SKM-1 treated with dmso at 0.1 percent for 144 hours (cell line): ENCODE results near the gene SERPINE2.
"Not testable (repeated sequence)": the region's sequence is repeated elsewhere in the genome, so short reads cannot be mapped to it uniquely, and the experiment has no call there.

ENCODE experiments used
- DNase-seq: peaks from one replicate; lab custom pipeline; 2025; ENCODE audit not compliant: unreplicated experiment; lab: John Stamatoyannopoulos, UW

SERPINE2 gene

DNA sequence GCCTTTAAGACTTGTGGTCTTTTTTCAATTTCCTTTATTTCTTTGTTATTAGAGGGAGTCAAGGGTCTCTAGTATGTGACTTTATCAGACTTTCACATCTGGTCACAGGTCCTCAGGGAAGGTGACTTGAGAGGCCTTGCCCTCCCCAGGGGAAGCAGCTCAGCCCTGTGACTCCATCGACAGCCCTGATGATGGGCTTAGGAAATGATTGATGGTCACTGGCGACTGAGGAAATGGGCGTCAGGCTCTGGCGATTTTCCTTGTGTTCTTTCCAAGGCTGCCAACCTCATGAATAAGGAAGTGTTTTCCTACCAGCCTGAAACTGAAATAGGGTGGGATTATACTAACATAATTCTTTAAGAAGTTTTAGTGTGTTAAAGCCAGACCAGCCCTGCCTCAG is 21.1 kb downstream of the SERPINE2 start:
- no peak for DNase-seq

DNA sequence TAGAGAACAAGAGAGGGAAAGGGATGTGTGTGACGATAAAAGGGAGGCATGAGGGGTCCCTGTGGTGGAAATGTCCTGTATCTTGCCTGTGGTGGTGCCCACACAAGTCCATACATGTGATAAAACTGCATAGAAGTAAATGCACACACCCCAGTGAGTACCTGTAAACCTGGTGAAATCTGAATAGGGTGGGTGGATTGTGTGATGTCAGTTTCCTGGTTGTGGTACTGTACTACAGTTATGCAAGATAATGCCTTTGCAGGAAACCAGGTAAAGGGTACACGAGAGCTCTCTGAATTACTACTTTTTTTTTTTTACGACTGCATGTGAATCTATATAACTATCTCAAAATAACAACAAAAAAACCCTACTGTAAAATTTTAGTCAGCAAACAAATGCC is 22.1 kb downstream of the SERPINE2 start:
- DNase-seq = no peak

DNA sequence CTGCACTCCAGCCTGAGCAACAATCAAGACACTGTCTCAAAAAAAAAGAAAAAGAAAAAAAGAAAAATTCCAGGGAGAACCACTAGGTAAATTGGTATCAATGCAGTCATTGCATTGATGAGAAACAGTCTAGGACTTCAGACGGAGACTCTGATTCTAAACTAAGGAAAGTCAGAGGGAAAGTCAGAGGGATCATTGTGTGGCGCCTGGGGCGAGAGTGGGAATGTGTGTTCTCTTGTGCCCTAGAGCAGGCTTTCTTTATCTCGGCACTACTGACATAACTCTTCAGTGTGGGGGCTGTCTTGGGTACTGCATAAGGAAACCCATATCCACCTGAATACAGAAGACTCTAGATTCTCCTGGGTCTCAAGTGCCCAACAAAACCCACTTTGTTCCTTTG is 24.8 kb downstream of the SERPINE2 start:
- DNase-seq = no peak

DNA sequence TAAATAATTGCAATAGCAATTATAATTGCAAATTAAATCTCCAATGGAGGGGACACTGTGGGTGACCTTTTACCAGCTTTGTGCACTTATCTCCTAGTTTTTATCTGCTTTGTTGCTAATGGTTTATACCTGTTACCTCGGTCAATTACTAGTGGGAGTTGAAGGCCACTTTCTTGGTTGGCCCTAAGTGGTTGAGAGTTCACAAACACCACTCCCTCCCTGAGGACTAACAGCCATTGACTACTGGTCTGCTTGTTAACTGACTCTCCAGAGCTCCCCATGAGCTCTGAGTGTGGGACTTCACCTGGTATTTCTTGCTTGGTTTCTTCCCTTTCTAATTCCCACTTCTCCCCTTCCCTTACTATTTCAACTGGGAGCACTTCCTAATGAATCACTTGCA is 27.2 kb downstream of the SERPINE2 start:
- no peak for DNase-seq

DNA sequence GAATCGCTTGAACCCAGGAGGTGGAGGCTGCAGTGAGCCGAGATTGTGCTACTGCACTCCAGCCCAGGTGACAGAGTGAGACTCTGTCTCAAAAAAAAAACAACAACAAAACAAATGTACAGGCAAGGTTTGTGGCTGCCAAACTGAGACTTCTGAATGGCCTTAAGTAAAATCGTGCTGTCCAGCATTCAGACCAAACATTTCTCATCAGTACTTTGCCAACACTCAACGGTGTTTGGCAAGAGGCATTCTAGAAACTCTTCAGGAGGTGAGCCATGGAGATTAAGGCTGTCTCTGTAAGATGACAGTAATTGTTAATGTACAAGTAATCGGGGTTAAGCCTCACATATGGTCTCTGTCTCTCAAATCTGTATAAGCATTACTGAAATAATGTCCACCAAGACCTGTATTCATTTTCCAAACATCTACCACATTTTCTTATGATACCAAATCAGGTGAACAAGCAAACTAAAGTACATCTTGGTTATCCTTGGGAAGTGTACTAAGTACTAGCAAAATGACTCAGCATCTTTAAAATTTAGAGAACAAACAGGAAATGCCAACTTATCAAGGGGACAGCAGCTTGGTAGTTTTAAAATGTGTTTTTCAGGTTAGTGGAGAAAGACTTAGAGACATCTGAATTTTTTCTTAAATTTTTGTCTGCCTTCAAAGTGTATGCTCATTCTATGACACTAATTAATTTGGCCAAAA is 29.3 kb downstream of the SERPINE2 start:
- no peak for DNase-seq

DNA sequence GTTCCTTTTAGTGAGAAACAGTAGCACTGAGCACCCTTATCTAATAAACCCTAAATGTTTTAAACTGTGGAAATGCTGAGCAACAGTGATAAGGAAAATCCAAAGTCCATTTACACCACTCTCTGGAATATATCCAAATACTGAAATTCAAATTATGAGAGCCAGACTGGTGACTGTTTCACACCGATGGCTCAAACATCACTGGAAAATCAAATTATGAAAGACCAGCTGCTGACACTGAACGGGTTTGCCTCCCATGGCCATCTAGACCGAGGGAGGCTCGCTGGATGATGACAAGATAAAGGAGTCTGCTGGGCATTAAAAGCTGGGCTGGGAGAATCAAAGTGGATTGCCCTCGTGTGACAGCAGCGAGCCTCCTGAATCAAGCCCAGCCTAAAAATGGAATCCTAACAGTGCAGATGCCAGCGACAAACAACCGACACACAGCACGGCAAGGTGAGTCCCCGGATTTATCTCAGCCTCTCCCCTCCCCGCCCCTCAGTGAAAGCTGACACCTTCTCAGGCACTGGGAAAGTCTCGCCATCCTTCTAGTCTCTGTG is 30.3 kb downstream of the SERPINE2 start:
- no peak for DNase-seq

DNA sequence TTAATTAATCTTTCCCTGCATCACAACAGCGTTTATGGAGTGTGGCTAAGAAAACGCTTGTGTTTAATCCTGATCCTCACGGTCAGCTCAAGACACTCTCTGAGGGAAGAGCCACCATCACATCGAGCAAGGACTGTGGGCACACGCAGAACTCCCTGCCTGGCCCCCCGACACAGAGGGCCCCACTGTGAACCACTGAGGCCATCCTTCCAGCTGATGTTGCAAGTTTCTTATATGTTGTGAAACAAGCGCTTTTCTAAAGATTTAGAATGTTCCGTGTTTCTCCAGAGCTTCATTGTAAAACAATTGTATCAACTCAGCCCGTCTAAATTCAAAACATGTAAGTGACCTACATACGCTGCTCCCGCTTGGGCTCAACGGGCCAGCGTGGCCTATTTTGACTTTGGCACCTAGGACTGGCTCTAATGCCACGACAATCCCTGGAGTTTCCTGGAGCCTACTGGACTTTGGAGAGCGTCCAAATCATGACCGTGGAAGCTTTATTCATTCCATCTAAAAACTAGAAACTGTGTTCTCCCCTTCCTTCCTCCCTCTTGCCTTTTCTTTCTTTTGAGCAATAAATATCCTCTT is 34.9 kb downstream of the SERPINE2 start:
- DNase-seq = no peak

DNA sequence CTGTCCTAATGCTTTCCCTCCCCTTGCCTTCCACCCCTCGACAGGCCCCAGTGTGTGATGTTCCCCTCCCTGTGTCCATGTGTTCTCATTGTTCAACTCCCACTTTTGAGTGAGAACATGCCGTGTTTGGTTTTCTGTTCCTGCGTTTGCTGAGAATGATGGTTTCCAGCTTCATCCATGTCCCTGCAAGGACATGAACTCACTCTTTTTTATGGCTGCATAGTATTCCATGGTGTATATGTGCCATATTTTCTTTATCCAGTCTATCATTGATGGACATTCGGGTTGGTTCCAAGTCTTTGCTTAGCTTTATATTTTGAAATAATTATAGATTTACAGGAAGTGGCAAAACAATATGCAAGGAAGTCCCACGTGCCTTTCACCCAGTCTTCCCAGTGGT is 38.4 kb downstream of the SERPINE2 start:
- DNase-seq = not testable (repeated sequence)

DNA sequence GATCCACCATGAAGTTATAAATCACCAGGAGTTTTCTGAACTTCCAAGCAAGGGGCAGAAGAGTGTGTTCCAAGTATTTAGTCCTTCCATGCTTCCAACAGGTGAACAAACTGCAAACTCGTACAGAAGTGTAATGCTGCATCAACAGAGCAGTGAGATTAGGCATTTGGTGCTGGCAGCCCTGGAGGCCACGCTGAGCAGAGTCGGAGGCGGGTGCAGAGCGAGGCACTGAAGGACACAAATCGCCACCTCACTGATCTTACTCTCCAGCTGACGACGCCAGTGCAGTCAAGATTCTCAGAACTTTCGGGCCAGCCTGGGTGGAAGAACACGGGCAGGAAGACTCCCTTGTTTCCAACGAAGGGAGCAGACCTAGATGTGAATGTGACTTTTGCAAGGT is 39.2 kb downstream of the SERPINE2 start:
- no peak for DNase-seq

DNA sequence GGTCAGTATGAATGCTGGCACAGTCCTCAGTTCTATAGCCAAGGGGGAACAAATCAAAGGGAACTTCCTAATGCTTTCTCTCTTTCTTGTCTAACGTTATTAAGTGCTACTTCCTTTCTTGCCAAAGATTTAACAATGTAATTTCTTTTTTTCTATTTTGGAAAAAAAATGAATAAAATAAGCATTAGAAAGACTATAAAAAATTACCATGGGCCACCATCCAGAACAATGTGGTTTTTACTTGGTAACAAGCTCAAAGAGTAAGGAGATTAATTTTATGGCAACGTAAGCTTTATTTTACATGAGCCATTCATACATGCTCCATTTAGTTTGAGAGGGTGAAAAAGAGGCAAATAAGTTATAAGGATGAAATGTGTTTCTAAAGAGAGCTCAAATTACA is 40.1 kb downstream of the SERPINE2 start:
- no peak for DNase-seq

DNA sequence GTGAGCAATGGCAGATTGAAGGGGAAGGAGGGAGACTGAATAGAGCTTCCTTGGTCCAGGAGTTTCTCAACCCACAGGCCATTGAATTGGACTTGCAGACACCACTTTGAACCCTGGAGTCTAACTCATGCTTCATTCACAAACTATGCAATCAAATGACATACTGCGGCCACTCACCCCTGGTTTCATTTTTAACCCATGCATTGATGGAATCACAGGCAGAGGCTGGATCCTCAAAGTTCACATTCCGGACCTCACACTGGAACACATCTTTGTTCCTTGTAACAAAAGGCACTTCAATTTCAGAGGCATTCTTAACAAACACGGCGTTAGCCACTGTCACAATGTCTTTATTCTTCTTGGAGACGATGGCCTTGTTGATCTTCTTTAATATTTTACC is 41.1 kb downstream of the SERPINE2 start:
- no peak for DNase-seq

DNA sequence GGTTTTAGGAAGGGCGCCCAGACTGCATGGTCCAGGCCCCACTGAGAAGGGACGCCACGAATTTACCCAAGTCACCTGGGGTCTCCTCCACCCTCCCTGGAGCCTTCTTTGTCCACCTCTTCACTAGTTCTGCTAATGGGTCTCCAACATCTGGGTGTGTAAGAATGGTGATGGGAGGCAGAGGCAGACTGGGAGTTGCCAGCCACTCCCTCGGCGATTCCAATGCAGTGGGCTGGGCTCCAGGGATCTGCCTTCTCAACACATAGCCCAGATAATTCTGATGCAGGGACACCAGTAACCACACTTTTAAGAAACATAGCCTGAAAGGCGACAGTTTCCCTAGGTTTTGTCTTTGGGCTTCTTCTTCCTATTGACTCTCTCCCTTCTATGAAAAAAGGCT is 42.7 kb downstream of the SERPINE2 start:
- DNase-seq = no peak

DNA sequence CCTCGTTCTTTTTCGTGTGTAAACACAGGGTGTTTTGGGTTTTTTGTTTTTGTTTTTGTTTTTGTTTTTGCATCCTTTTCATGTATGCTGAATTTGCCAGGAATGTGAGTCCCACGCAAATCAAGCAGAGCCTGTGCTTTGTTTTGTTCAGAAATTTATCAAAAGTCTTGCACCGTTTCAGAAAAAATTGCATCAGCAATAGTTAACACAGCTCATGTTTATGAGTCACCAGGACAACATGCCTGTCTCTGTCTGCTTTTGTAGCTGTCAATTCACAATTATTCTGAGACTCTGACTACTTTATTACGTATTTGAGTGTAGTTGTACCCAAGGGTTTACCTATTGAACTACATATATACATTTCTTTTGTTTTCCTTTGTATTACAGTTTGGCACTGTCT is 43.5 kb downstream of the SERPINE2 start:
- DNase-seq = no peak

DNA sequence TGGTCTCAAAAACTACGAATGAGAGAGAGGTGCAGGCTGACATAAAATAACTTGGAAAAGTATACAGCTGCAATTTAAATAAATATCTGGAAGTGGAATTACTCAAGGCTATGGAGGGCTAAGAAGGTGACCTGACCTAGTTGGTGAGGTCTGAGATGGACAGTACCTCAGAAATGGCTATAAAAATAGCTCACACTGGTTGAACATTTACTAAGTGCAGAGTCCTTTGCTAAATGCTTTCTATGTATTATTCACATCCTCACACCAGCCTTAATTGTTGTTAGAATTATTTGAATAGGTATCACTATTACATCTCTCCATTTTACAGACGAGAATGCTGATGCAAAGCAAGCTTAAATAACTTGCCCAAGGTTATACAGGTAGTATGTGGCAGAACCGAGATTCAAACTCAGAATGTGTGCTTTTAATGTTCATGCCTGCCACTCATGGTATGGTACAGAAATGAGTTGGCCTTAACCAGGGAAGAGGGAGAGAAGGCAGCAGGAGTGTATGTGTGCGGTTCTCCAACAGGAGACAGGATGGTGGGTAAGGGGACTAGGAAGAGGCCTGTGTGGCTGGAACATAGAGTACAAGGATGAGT is 44.4 kb downstream of the SERPINE2 start:
- no peak for DNase-seq

DNA sequence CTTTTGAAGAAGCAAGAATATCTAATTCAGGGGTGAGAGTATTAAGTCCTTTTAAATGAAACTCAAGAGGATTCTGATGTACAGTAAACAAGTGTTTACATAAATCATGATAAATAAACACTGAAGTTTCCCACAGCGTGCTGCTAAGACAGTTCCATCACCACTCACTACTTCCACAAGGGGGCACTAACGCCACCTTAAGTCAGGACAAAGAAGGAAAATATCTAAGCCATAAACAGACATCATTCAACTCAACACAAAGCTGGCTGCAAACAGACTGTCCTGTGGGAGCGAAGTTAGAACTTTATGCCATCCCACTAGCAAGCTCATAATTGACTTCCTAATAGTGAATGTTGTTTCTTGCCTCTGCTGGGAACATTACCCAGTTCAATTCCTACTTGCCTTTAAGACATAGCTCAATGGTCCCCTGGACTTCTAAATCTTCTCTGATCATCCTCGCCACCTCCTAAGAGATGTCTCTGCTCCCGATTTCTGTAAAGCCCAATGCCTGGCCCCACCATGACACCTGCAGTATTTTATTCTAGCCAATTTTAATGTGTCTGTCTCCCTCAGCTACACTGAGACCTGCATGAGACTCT is 45.4 kb downstream of the SERPINE2 start:
- DNase-seq = peak; percentile 49

DNA sequence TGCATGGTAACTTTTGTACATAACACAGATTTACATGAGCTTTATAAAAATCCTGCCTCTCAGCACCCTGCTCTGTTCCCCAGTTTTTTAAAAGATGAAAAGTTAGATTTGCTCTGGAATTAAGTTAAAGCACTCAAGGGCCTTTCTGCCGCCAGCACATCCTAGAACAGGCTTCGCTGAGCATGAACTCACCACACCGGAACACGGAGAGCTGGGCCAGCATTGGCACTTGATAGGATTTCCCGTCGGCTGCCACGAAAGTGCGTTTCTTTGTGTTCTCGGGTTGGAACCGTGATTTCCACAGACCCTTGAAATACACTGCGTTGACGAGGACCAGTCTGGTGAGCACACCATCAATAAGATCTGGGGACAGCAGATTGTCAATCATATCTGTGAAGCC is 47.5 kb downstream of the SERPINE2 start:
- no peak for DNase-seq

DNA sequence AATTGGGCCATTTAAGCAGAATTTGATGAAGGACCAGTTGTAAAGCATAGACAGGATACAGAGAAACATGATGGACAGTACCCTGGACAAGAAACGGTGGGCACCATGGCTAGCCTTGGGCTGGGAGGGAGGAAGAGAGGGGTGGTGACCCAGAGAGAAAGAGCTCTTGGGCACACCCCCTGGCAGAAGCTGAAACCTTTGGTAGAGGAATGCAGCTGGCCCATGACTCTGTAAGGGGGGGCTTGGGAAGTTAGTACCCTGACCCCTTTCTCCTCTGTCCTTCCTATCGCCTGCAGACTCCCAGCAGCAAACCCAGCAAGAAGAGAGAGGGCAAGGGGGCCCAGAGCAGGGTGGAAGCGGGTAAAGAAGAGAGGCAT is 49.2 kb downstream of the SERPINE2 start:
- DNase-seq = no peak

DNA sequence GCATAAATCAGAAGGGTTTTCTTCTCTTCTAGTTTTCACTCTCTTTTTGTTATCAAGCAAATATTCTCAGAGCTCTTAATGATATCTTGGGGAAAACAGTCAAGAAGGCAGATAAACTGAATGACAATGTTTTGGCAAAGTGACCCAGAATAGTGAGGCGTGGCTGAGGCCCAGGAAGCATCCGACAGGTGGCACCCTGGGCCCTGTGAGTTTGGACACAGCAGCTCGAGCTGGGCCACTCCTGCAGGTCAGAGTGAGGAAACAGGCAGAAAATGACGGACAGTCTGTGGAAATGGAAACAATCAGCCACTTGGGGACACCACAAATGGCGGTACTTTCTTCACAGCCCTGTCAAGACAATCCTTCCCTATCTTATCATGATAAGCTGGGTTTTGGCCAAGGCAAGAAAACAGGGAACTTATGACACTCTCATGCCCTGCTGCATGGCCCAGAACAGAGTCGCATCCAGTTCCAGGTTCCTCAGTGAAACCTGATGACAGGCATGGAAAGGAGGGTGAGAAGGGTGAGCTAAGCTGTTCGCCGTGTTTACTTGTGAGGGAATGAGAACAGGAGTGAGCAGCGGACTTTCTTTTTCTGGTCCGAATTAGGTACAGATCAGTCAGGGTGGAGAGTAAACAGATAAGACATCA is 49.8 kb downstream of the SERPINE2 start:
- DNase-seq = no peak

DNA sequence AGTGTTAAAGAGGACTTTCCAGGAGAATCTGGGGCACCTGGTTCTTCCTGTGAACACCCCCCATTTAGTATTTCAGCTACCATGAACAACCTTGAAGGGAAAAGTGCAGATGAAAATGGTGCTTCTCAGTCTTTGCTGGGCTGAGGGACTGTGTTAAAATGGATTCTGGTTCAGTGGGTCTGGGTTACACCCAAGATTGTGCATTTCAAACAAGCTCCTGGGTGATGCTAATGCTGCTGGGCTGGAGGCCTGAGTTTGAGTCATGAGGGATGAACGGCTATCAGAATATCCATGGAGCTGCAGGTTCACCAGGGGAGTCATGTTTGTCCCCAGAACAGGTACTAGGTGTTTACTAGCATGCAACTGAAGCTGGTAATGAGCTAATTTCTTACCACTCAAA is 57.8 kb downstream of the SERPINE2 start:
- DNase-seq = no peak

DNA sequence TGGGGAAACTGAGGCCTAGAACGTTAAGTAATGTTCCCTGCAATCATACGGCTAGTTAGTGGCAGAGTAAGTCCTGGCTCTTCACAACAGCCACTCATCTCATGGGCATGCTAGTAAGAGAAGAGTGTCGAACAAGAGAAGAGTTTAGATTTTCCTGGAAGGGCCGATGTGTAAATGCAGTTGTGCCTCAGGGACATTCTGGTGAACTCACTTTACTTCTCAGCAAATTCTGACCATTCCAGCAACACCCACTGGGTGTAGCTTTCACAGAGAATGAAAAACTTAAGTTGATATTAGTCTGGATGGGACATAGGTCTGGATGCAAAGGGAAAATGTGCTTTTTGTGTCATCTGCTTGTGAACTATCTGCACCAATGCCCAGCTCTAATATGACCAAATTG is 58.3 kb downstream of the SERPINE2 start:
- DNase-seq = no peak

DNA sequence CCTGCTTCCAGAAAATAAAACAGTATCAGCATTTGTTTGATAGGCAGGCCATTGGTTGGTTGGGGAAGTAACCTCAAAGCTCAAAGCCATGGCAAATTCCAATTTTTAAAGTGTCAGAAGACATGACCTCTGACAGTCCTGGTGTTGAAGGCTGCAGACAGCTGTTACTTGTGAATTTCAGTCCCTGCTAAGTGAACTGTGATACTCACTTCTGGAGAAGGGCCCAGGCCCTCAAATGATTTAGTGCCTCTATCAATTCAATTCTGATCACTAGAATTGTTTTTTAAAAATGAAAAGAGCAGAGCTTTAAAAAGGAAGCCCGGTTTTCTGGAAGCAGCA is 58.7 kb downstream of the SERPINE2 start:
- no peak for DNase-seq
